Mammary epithelial cell (primary cell): ENCODE results near the gene SMIM28.

Source experiments
- EZH2 ChIP-seq: IDR thresholded peaks from 2 replicates; pipeline ENCODE4 v1.6.1; 2012; ENCODE audit warnings: low read length, inconsistent platforms, borderline replicate concordance
- TF ChIP-seq, protein P1 (sequence below), 2 donors: IDR thresholded peaks in 1 of 2; conservative IDR thresholded peaks in 1 of 2; 2 replicates each; pipeline ENCODE4 v1.5.1; 2011 to 2012; ENCODE audit warnings: inconsistent platforms in 2 of 2, low read length in 2 of 2, mild to moderate bottlenecking in 2 of 2, control low read depth in 1 of 2, low read depth in 1 of 2; ENCODE audit not compliant: insufficient read depth in 1 of 2; ENCODE audit errors: extremely low read depth in 1 of 2

- TF ChIP-seq, protein P1, sequence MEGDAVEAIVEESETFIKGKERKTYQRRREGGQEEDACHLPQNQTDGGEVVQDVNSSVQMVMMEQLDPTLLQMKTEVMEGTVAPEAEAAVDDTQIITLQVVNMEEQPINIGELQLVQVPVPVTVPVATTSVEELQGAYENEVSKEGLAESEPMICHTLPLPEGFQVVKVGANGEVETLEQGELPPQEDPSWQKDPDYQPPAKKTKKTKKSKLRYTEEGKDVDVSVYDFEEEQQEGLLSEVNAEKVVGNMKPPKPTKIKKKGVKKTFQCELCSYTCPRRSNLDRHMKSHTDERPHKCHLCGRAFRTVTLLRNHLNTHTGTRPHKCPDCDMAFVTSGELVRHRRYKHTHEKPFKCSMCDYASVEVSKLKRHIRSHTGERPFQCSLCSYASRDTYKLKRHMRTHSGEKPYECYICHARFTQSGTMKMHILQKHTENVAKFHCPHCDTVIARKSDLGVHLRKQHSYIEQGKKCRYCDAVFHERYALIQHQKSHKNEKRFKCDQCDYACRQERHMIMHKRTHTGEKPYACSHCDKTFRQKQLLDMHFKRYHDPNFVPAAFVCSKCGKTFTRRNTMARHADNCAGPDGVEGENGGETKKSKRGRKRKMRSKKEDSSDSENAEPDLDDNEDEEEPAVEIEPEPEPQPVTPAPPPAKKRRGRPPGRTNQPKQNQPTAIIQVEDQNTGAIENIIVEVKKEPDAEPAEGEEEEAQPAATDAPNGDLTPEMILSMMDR (conservative IDR thresholded peaks at IDR 0.05 in 1 of 2, IDR thresholded peaks at IDR 0.05 in 1 of 2; ENCODE audit: extremely low read depth in 1 of 2, insufficient read depth in 1 of 2, low read depth in 1 of 2, low read length in 2 of 2), result no peak
- no peak for TF ChIP-seq EZH2
Measured at GRCh38 chr6:138370631-138371451, 6.9 kb upstream of the SMIM28 start.
